GM19452 (cell line): Measurements from ENCODE around the gene GMPR.
"Not testable (repeated sequence)": the region's sequence is repeated elsewhere in the genome, so short reads cannot be mapped to it uniquely, and the experiment has no call there.

Experiments used
- ATAC-seq: cut with Tn5 transposase; IDR thresholded peaks from one replicate; pipeline ENCODE4 v1.9.1; 2021; ENCODE audit not compliant: unreplicated experiment

GMPR gene

GRCh38 chr6:16244869-16245451 lies 6.6 kb downstream of the GMPR start:
- ATAC-seq: no peak

- ATAC-seq: no peak
Measured at GRCh38 chr6:16248271-16248853, 10.0 kb downstream of the GMPR start.

- no peak for ATAC-seq
Measured at GRCh38 chr6:16249971-16250370, 11.6 kb downstream of the GMPR start.

GRCh38 chr6:16251706-16252105 lies 13.3 kb downstream of the GMPR start:
- no peak for ATAC-seq

- no peak for ATAC-seq
Measured at GRCh38 chr6:16252686-16253299, 14.4 kb downstream of the GMPR start.

GRCh38 chr6:16253399-16254144 lies 15.2 kb downstream of the GMPR start:
- ATAC-seq: no peak

GRCh38 chr6:16254535-16254934 lies 16.1 kb downstream of the GMPR start:
- ATAC-seq: no peak

GRCh38 chr6:16256781-16257180 lies 18.4 kb downstream of the GMPR start:
- ATAC-seq: no peak

- ATAC-seq: no peak
Measured at GRCh38 chr6:16257999-16258708, 19.8 kb downstream of the GMPR start.

- no peak for ATAC-seq
Measured at GRCh38 chr6:16258709-16259075, 20.3 kb downstream of the GMPR start.

GRCh38 chr6:16259604-16260003 lies 21.2 kb downstream of the GMPR start:
- not testable (repeated sequence) for ATAC-seq

GRCh38 chr6:16260602-16261001 lies 22.2 kb downstream of the GMPR start:
- not testable (repeated sequence) for ATAC-seq

GRCh38 chr6:16262773-16263172 lies 24.4 kb downstream of the GMPR start:
- not testable (repeated sequence) for ATAC-seq

GRCh38 chr6:16263464-16264099 lies 25.2 kb downstream of the GMPR start:
- not testable (repeated sequence) for ATAC-seq

GRCh38 chr6:16264785-16265184 lies 26.4 kb downstream of the GMPR start:
- ATAC-seq: no peak

GRCh38 chr6:16265351-16266341 lies 27.3 kb downstream of the GMPR start:
- no peak for ATAC-seq

- ATAC-seq: no peak
Measured at GRCh38 chr6:16267428-16268263, 29.3 kb downstream of the GMPR start.

- ATAC-seq: not testable (repeated sequence)
Measured at GRCh38 chr6:16269442-16270070, 31.2 kb downstream of the GMPR start.
